Measurements from ENCODE around the gene ZBP1.

Gene ZBP1

GRCh38 chr20:57619051-57619831 lies 985 bp downstream of the ZBP1 start:
- H3K4me3 ChIP-seq (ENCODE audit: low read length) = peak overlapping the region; percentile 67
- H3K9me2 ChIP-seq (replicated peaks; ENCODE audit: insufficient read depth, low read length) = no peaks in the 10 kb centered on the region
- DNase-seq = peak; percentile 89
- no peaks in the 10 kb centered on the region for H3K9me3 ChIP-seq (replicated peaks; ENCODE audit: insufficient read depth, low read length)
- peak overlapping the region; percentile 84 for H3K9ac ChIP-seq (ENCODE audit: low read length)
- H3K27me3 ChIP-seq (replicated peaks; ENCODE audit: insufficient read depth, low read length) = peaks cover 10% of the 10 kb centered on the region; the same call in 1 of the 2 replicates
- peak overlapping the region; percentile 98 for H3K27ac ChIP-seq (ENCODE audit: low read length)
- H3K36me3 ChIP-seq (replicated peaks; ENCODE audit: insufficient read depth, low read length) = peaks cover 13% of the 10 kb centered on the region; the same call in 1 of the 2 replicates
- H3K4me2 ChIP-seq (ENCODE audit: low read depth, low read length) = peak overlapping the region; percentile 97
- H3K79me2 ChIP-seq (ENCODE audit: low read length) = peaks cover 42% of the 10 kb centered on the region
- no peaks in the 10 kb centered on the region for H4K20me1 ChIP-seq (ENCODE audit: insufficient read depth, low read length)
- peaks cover 46% of the 10 kb centered on the region for H3F3A ChIP-seq (ENCODE audit: insufficient read depth, low read length)
- H3K4me1 ChIP-seq (ENCODE audit: low read length) = peaks cover 32% of the 10 kb centered on the region
- no peak overlapping the region for H2AFZ ChIP-seq (ENCODE audit: low read length)
- no peak for TF ChIP-seq EZH2 (optimal IDR thresholded peaks at IDR 0.05; ENCODE audit: low read depth, low read length)
- TF ChIP-seq, protein P1, sequence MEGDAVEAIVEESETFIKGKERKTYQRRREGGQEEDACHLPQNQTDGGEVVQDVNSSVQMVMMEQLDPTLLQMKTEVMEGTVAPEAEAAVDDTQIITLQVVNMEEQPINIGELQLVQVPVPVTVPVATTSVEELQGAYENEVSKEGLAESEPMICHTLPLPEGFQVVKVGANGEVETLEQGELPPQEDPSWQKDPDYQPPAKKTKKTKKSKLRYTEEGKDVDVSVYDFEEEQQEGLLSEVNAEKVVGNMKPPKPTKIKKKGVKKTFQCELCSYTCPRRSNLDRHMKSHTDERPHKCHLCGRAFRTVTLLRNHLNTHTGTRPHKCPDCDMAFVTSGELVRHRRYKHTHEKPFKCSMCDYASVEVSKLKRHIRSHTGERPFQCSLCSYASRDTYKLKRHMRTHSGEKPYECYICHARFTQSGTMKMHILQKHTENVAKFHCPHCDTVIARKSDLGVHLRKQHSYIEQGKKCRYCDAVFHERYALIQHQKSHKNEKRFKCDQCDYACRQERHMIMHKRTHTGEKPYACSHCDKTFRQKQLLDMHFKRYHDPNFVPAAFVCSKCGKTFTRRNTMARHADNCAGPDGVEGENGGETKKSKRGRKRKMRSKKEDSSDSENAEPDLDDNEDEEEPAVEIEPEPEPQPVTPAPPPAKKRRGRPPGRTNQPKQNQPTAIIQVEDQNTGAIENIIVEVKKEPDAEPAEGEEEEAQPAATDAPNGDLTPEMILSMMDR (IDR thresholded peaks at IDR 0.05; ENCODE audit: low read length) = peak; percentile 17; the same call in 1 of the 2 replicates

DNA sequence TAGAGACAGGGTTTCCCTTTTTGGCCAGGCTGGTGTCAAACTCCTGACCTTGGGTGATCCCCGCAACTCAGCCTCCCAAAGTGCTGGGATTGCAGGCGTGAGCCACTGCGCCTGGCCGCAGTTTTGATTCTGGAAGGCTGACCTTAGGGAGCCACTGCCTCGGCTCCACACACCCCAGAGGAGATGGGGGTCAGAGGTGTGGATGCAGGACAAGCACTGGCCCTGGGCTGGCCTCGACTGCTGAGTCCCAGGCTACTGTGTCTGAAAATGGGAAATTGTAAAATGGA lies 1.5 kb downstream of the ZBP1 start:
- no peak for DNase-seq
- H3K9ac ChIP-seq (ENCODE audit: low read length) = peak overlapping the region; percentile 84
- H4K20me1 ChIP-seq (ENCODE audit: insufficient read depth, low read length) = no peaks in the 10 kb centered on the region
- peak overlapping the region; percentile 67 for H3K4me3 ChIP-seq (ENCODE audit: low read length)
- H3K79me2 ChIP-seq (ENCODE audit: low read length) = peaks cover 43% of the 10 kb centered on the region
- TF ChIP-seq EZH2 (optimal IDR thresholded peaks at IDR 0.05; ENCODE audit: low read depth, low read length) = no peak
- no peak for TF ChIP-seq EZH2phosphoT487 (IDR thresholded peaks at IDR 0.05; ENCODE audit: low read length)
- TF ChIP-seq, protein P1 (IDR thresholded peaks at IDR 0.05; ENCODE audit: low read length) = no peak
- peaks cover 32% of the 10 kb centered on the region for H3K4me1 ChIP-seq (ENCODE audit: low read length)
- H3K9me2 ChIP-seq (replicated peaks; ENCODE audit: insufficient read depth, low read length) = no peaks in the 10 kb centered on the region
- H3K27me3 ChIP-seq (replicated peaks; ENCODE audit: insufficient read depth, low read length) = peaks cover 6% of the 10 kb centered on the region; the same call in 1 of the 2 replicates
- H3F3A ChIP-seq (ENCODE audit: insufficient read depth, low read length) = peaks cover 46% of the 10 kb centered on the region
- peaks cover 13% of the 10 kb centered on the region; the same call in 1 of the 2 replicates for H3K36me3 ChIP-seq (replicated peaks; ENCODE audit: insufficient read depth, low read length)
- peak overlapping the region; percentile 97 for H3K4me2 ChIP-seq (ENCODE audit: low read depth, low read length)
- H3K9me3 ChIP-seq (replicated peaks; ENCODE audit: insufficient read depth, low read length) = no peaks in the 10 kb centered on the region
- H3K27ac ChIP-seq (ENCODE audit: low read length) = peak overlapping the region; percentile 98
- H2AFZ ChIP-seq (ENCODE audit: low read length) = no peak overlapping the region

DNA sequence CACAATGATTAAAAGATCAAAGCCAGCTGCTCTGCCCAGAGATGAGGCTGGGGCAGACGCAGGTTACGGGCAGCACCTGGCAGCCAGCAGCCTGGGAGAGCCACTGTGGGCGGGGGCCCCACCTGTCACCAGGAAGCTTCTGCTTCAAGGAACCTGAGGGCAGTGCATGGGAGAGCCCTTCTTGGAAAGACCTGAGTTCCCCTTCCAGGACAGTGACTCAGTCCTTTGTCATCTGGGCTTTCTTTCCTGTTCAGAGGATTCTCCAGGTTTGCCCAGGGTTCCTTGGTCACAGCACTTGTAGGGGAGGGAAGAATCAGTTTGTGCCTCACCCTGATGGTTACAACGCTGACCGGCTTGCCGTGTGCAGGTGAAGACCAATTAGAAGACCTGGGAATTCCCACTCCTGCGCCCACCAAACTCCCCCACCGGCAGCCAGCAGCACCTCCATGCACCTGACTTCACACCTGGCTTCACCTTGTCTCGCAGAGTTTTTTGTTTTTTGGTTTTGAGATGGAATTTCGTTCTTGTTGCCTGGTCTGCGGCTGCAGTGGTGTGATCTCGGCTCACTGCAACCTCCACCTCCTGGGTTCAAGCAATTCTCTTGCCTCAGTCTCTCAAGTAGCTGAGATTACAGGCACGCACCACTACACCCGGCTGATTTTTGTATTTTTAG lies 2.0 kb downstream of the ZBP1 start:
- H3K27me3 ChIP-seq (replicated peaks; ENCODE audit: insufficient read depth, low read length) = peaks cover under 1% of the 10 kb centered on the region; the same call in 1 of the 2 replicates
- H3K9me2 ChIP-seq (replicated peaks; ENCODE audit: insufficient read depth, low read length) = no peaks in the 10 kb centered on the region
- H3K4me2 ChIP-seq (ENCODE audit: low read depth, low read length) = peak overlapping the region; percentile 97
- peaks cover 46% of the 10 kb centered on the region for H3F3A ChIP-seq (ENCODE audit: insufficient read depth, low read length)
- peaks cover 32% of the 10 kb centered on the region for H3K4me1 ChIP-seq (ENCODE audit: low read length)
- H3K9me3 ChIP-seq (replicated peaks; ENCODE audit: insufficient read depth, low read length) = no peaks in the 10 kb centered on the region
- peak; percentile 78 for DNase-seq
- no peak for TF ChIP-seq EZH2 (optimal IDR thresholded peaks at IDR 0.05; ENCODE audit: low read depth, low read length)
- TF ChIP-seq EZH2phosphoT487 (IDR thresholded peaks at IDR 0.05; ENCODE audit: low read length) = no peak
- TF ChIP-seq, protein P1 (IDR thresholded peaks at IDR 0.05; ENCODE audit: low read length) = no peak
- peak overlapping the region; percentile 67 for H3K4me3 ChIP-seq (ENCODE audit: low read length)
- no peak overlapping the region for H2AFZ ChIP-seq (ENCODE audit: low read length)
- peak overlapping the region; percentile 84 for H3K9ac ChIP-seq (ENCODE audit: low read length)
- H3K79me2 ChIP-seq (ENCODE audit: low read length) = peaks cover 48% of the 10 kb centered on the region
- H4K20me1 ChIP-seq (ENCODE audit: insufficient read depth, low read length) = no peaks in the 10 kb centered on the region
- H3K36me3 ChIP-seq (replicated peaks; ENCODE audit: insufficient read depth, low read length) = peaks cover 16% of the 10 kb centered on the region; the same call in 1 of the 2 replicates
- peak overlapping the region; percentile 98 for H3K27ac ChIP-seq (ENCODE audit: low read length)
